HG03378 (cell line): Measurements from ENCODE around the gene GRIK3.

Experiments
- ATAC-seq: cut with Tn5 transposase; IDR thresholded peaks from one replicate; pipeline ENCODE4 v1.9.1; 2021; ENCODE audit warnings: mild to moderate bottlenecking, moderate library complexity; ENCODE audit not compliant: unreplicated experiment

GRIK3 gene

GRCh38 chr1:36881541-36881940 is 152.8 kb downstream of the GRIK3 start:
- no peak for ATAC-seq

GRCh38 chr1:36881068-36881405 is 153.3 kb downstream of the GRIK3 start:
- no peak for ATAC-seq

- no peak for ATAC-seq
Measured at GRCh38 chr1:36880155-36881067, 153.9 kb downstream of the GRIK3 start.

- ATAC-seq, result no peak
Measured at GRCh38 chr1:36879613-36880012, 154.7 kb downstream of the GRIK3 start.

- no peak for ATAC-seq
Measured at GRCh38 chr1:36876990-36877389, 157.3 kb downstream of the GRIK3 start.

GRCh38 chr1:36874271-36875060 is 159.8 kb downstream of the GRIK3 start:
- ATAC-seq, result no peak

GRCh38 chr1:36872858-36873257 is 161.5 kb downstream of the GRIK3 start:
- ATAC-seq, result no peak

GRCh38 chr1:36872126-36872754 is 162.1 kb downstream of the GRIK3 start:
- no peak for ATAC-seq

GRCh38 chr1:36871146-36871971 is 163.0 kb downstream of the GRIK3 start:
- ATAC-seq, result no peak

GRCh38 chr1:36869826-36870225 is 164.5 kb downstream of the GRIK3 start:
- ATAC-seq, result no peak

- ATAC-seq, result no peak
Measured at GRCh38 chr1:36869054-36869453, 165.3 kb downstream of the GRIK3 start.

GRCh38 chr1:36867575-36867974 is 166.7 kb downstream of the GRIK3 start:
- ATAC-seq, result no peak

- ATAC-seq, result no peak
Measured at GRCh38 chr1:36866169-36866814, 168.0 kb downstream of the GRIK3 start.

- no peak for ATAC-seq
Measured at GRCh38 chr1:36865602-36865900, 168.8 kb downstream of the GRIK3 start.

- ATAC-seq, result no peak
Measured at GRCh38 chr1:36864823-36865601, 169.3 kb downstream of the GRIK3 start.

- ATAC-seq, result no peak
Measured at GRCh38 chr1:36864182-36864822, 170.0 kb downstream of the GRIK3 start.

- no peak for ATAC-seq
Measured at GRCh38 chr1:36863500-36863899, 170.8 kb downstream of the GRIK3 start.

- no peak for ATAC-seq
Measured at GRCh38 chr1:36863061-36863460, 171.3 kb downstream of the GRIK3 start.

GRCh38 chr1:36861375-36861774 is 172.9 kb downstream of the GRIK3 start:
- ATAC-seq, result no peak
